ENCODE results near the gene MS4A10. TPM values are rescaled to one million over a fixed set of nuclear protein-coding genes. Genes with fewer than 3 reads are reported as not detected.
A peak's percentile ranks its signal among the peaks of the same experiment; 100 is the strongest.
"Not testable (repeated sequence)": the region's sequence is repeated elsewhere in the genome, so short reads cannot be mapped to it uniquely, and the experiment has no call there.

MS4A10 gene
- total and polyA plus RNA-seq, 7 donors, result 0.03 TPM; not detected in 6

DNA sequence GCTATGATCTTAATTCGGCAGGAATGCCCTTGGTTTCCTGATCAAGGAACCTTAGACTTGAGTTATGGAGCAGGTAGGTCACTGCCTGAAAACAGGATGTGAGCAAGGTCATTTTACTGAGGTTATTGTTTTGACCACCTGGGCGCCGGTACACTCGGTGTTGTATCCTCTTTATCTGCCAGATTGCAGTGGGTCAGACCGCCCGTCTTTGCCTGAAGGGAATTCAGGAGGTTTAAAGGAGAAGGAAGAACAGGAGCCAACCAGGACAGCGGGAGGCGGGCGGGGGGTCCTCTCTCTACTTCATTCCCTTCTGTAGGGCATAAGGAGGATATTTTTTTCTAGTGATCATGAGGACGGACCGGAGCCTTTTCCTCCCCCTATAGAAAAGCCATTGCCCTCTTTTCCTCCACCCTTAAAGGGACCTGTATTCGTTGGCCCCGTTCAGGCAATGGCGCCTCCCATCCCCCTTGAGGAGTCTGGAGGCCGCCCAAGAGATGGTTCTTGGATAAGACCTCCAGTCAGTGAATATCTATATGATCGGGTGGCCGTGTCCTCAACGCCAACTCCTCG, 27.8 kb upstream of the MS4A10 start:
- WGBS, 3 donors, result 87 to 91% (median 88%) methylated on average over 19 of the region's 19 CpGs
- Histone ChIP-seq H3K9me3 (no peaks in the 10 kb centered on the region), H3K4me3 (no peak overlapping the region), H3K27ac (no peak overlapping the region), H3K4me1 (peaks cover 8% of the 10 kb centered on the region), H3K27me3 (ENCODE audit: insufficient read depth in 3 of 3, low read length in 2 of 3) (peaks cover 0 to 11% (median 0%) of the 10 kb centered on the region in 3 donors), H3K36me3 (ENCODE audit: insufficient read depth in 1 of 2, low read depth in 1 of 2) (no peaks in the 10 kb centered on the region)
- intact Hi-C loops (cut with DNase I), result no loop called here
- ATAC-seq (no peak), DNase-seq (no peak)
- TF ChIP-seq, protein P1, sequence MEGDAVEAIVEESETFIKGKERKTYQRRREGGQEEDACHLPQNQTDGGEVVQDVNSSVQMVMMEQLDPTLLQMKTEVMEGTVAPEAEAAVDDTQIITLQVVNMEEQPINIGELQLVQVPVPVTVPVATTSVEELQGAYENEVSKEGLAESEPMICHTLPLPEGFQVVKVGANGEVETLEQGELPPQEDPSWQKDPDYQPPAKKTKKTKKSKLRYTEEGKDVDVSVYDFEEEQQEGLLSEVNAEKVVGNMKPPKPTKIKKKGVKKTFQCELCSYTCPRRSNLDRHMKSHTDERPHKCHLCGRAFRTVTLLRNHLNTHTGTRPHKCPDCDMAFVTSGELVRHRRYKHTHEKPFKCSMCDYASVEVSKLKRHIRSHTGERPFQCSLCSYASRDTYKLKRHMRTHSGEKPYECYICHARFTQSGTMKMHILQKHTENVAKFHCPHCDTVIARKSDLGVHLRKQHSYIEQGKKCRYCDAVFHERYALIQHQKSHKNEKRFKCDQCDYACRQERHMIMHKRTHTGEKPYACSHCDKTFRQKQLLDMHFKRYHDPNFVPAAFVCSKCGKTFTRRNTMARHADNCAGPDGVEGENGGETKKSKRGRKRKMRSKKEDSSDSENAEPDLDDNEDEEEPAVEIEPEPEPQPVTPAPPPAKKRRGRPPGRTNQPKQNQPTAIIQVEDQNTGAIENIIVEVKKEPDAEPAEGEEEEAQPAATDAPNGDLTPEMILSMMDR (IDR thresholded peaks at IDR 0.05), result no peak

GRCh38 chr11:60758671-60759070, 26.5 kb upstream of the MS4A10 start:
- H3K27me3 ChIP-seq (ENCODE audit: insufficient read depth in 3 of 3, low read length in 2 of 3); ATAC-seq; H3K36me3 ChIP-seq (ENCODE audit: insufficient read depth in 1 of 2, low read depth in 1 of 2); H3K4me3 ChIP-seq; H3K9me3 ChIP-seq; DNase-seq; intact Hi-C loops (cut with DNase I); H3K27ac ChIP-seq; H3K4me1 ChIP-seq: not testable (repeated sequence)
- 87 to 90% (median 87%) methylated on average over 4 of the region's 4 CpGs for WGBS, 3 donors

- H3K27ac ChIP-seq; H3K36me3 ChIP-seq (ENCODE audit: insufficient read depth in 1 of 2, low read depth in 1 of 2); H3K4me1 ChIP-seq; H3K9me3 ChIP-seq; intact Hi-C loops (cut with DNase I); H3K4me3 ChIP-seq; H3K27me3 ChIP-seq (ENCODE audit: insufficient read depth in 3 of 3, low read length in 2 of 3); DNase-seq; ATAC-seq: not testable (repeated sequence)
- WGBS, 3 donors, result 75 to 85% (median 78%) methylated on average over 22 of the region's 22 CpGs
Measured at GRCh38 chr11:60759438-60760225, 25.5 kb upstream of the MS4A10 start.

DNA sequence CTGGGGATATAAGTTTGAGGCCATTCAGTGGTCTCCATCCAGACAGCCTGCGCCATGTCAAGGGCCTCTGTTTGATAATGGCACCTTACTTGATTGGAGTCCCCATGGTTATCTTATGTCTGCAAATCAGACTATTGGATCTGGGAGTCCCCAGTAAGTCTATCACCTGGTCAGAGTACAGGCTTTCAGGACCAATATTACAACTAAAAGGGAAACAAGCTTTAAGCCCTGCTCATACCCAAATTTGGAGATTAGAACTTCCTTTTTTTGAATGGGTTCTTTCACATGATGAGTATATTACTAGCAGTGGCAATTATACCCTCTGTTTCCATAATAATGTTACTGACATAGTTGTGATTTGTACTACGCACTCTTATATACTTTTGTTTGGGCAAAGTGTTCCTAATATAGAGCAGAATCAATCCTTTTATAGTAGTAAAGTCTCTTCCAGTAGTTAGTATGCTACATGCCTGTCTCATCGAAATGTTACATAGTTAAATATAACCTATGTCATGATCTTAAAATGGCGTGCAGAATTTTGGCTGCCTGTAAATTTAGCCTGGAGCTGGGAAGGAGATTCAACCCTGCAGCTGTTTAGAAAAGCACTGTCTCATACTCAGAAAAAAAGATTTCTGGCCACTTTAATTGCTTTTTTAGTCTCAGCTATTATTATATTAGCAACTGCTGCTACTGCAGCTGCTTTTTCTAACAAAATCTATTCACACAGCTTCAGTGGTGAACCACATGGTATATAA, 23.5 kb upstream of the MS4A10 start:
- H3K4me1 ChIP-seq, result peaks cover 8% of the 10 kb centered on the region
- no peak overlapping the region for H3K4me3 ChIP-seq
- no peak for DNase-seq
- H3K36me3 ChIP-seq (ENCODE audit: insufficient read depth in 1 of 2, low read depth in 1 of 2), result no peaks in the 10 kb centered on the region
- H3K27me3 ChIP-seq (ENCODE audit: insufficient read depth in 3 of 3, low read length in 2 of 3), result peaks cover 0 to 13% (median 5%) of the 10 kb centered on the region in 3 donors
- peak in 1 of 4 donors; percentile 46 for ATAC-seq
- TF ChIP-seq, protein P1 (IDR thresholded peaks at IDR 0.05), result no peak
- 51 to 56% (median 51%) methylated on average over 4 of the region's 4 CpGs for WGBS, 3 donors
- no peak overlapping the region for H3K27ac ChIP-seq
- intact Hi-C loops (cut with DNase I), result no loop called here
- no peaks in the 10 kb centered on the region for H3K9me3 ChIP-seq

GRCh38 chr11:60762851-60763691, 22.1 kb upstream of the MS4A10 start:
- Histone ChIP-seq H3K27ac (no peak overlapping the region), H3K36me3 (ENCODE audit: insufficient read depth in 1 of 2, low read depth in 1 of 2) (no peaks in the 10 kb centered on the region), H3K4me3 (no peak overlapping the region), H3K9me3 (no peaks in the 10 kb centered on the region), H3K4me1 (peaks cover 8% of the 10 kb centered on the region), H3K27me3 (ENCODE audit: insufficient read depth in 3 of 3, low read length in 2 of 3) (peaks cover 0 to 23% (median 5%) of the 10 kb centered on the region in 3 donors)
- intact Hi-C loops (cut with DNase I), result no loop called here
- ATAC-seq, result no peak
- 68 to 70% (median 69%) methylated on average over 11 of the region's 11 CpGs for WGBS, 3 donors
- DNase-seq, result no peak
- TF ChIP-seq, protein P1 (IDR thresholded peaks at IDR 0.05), result no peak

Measured in psoas muscle (tissue), 8 donors.